GM15510 (cell line): Measurements from ENCODE around the gene ACADSB.

Experiments used
- POLR2A ChIP-seq: IDR thresholded peaks from 3 replicates; pipeline ENCODE4 v1.6.1; 2011; ENCODE audit warnings: borderline replicate concordance; ENCODE audit not compliant: insufficient read length; ENCODE audit errors: extremely low read depth

Gene ACADSB

GRCh38 chr10:122995936-122996335, 12.9 kb upstream of the ACADSB start:
- TF ChIP-seq POLR2A: no peak

DNA sequence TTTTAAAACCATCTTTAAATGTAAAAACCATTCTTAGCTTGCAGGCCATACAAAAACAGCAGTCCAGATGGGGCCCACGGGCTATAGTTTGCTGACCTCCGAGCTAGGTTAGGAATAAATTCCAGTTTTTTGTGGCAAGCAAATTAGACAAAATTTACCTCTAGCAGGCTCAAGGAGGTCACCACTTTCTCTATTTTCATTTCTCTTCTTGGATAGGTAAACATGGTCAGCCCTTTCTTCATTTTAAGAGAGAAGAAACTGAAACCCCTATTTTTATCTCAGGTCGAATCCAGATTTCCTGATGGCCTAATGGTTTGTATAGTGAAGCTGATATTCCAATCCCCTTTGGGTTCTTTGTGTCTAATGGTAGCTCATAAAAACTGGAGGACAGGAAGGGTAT, 10.9 kb upstream of the ACADSB start:
- TF ChIP-seq POLR2A: no peak

GRCh38 chr10:122998360-122998917, 10.4 kb upstream of the ACADSB start:
- no peak for TF ChIP-seq POLR2A

DNA sequence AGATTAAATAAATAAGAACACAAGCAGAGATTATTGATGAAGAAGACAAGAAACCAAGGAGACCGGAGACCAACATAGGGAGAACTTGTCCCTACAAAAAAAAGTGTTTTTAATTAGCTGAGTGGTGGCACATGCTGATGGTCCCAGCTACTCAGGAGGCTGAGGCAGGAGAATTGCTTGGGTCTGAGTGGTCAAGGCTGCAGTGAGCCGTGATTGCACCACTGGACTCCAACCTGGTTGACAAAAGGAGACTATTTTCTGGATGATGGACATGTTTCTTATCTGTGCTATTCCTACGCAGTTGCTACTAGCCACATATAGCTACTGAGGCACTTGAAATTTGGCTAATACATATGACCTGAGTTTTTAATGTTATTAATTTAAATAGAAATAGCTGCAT, 9.9 kb upstream of the ACADSB start:
- TF ChIP-seq POLR2A: no peak

DNA sequence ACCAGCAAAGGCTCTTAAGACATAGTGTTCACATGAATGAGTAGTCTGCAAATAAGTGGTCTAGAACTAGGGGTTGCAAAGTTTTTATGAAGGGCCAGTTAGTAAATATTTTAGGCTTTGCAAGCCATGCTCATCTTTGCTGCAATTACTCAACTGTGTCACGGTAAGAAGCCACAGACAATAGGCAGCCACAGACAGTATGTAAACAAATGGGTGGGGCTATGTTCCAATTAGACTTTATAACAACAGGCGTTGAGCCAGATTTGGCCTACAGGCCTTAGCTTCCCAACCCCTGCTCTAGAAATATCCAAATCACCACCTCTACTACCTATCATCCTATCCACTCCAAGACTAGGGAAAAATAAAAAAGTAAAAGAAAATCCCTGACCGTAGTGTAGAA, 9.5 kb upstream of the ACADSB start:
- no peak for TF ChIP-seq POLR2A

DNA sequence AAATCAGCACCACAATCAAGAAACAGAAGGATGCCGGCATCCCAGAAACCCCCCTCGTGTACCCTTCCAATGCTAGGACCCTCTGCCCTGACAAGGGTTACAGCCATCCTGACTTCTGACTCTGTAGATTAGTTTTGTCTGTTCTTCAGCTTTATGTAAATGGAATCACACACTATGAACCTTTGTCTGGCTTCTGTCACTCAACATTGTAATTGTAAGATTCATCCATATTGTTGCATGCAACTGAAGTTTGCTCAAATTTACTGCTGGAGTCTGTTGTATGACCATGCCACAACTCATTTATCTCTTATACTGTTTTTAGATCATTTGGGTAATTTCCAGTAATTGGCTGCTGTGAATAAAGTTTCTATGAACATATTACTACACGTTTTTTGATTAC, 8.7 kb upstream of the ACADSB start:
- no peak for TF ChIP-seq POLR2A

- TF ChIP-seq POLR2A: no peak
These were observed 7.4 kb upstream of the ACADSB start for GRCh38 chr10:123001370-123001769.

DNA sequence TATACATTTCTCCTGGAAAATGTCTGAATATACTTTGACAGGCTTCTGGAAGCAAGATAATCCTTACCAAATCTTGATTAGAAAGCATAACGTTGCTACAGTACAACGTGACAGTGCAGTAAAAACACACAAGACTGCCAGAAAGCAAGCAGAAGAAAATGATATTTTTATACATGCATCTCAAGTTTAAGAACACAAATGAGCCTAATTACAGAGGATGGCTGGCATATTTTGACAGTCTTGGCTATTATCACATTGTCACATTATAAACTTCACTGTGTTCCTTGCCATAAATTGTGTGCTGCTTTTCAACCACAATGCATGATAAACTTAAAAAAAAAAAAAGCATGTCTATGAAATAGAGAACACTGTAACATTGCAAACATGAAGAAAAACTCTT, 4.5 kb upstream of the ACADSB start:
- no peak for TF ChIP-seq POLR2A

DNA sequence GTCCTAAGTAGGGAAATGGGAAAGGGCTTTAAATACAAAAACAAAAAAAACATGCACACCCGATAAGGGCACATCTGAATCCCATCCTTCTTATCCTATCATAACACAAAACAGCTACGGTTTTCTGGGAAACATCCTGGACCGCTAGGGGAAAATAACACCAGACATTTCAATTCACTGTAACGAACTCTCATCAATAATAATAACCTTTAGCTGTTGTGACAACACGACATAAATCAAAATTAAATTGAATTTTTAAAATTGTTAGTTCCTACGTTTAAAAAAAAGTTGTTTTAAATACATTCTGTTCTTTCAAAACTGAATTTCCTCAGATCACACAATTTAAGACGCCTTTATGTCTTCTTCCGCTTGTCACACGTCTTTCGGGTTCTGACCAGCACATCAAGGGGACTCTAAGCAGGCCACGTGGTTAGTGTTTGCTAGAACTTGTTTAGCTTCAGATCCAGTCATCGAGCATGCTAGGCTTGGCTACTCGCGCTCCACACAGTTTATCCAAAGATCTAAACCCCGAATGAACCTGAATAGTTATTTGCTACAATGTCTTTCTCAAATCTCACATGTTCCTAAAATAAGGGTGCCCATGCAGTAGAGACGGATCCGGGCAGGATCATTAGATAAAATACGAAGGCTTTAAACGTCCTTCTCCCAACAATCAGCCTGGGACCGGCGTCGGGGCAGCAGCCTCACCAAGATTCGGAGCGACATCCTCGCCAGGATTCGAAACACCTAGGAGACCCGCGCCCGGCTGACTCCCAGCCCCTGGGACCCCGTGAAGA, 1.1 kb upstream of the ACADSB start:
- no peak for TF ChIP-seq POLR2A

DNA sequence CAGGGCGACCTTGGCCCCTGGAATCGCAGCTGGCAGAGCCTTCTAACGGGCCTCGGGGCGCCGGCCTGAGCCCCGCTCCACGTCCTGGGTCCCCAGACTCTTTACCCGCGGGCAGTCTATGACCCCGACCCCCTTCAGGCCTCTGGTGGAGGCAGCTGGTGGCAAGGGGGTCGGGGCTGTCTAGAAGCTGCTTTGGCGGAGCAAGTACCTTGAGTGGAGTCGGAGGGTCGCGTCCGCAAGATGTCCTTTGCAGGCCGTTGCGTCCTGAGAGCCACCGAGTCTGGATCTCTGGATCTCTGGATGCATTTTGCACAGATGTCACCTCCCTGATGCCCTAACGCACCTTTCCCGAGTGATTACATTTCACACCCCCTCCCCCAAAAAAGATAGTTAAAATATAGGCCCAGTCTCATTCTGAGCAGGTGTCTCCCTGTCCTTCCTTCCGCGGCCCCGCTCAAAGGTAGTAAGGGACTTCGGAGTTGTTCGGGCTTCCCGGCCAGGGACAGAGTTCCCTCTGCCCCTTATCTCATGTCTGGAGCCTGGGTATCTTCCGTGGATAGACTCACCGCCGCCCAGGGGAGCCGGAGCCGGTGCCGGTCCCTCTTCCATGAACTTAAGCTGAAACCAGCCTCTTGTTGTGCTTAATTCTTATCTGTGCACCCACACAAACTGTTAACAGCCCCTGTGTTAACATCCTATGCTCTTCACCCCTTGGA, 457 bp downstream of the ACADSB start:
- TF ChIP-seq POLR2A: no peak

DNA sequence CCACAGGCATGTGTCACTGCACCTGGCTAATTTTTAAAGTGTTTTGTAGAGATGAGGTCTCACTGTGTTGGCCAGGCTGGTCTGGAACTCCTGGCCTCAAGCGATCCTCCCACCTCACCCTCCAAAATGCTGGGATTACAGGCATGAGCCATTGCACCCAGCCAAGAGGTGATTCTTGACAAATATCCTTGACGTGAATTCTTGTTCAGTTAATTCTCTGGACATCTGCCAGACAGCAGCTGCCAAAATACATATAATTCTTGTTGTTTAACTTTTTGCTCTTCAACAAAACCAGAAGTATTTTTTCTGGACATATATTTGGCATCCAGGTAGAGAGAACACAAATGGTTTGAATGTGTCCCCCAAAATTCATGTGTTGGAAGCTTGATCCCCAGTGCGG, 3.2 kb downstream of the ACADSB start:
- TF ChIP-seq POLR2A: no peak

DNA sequence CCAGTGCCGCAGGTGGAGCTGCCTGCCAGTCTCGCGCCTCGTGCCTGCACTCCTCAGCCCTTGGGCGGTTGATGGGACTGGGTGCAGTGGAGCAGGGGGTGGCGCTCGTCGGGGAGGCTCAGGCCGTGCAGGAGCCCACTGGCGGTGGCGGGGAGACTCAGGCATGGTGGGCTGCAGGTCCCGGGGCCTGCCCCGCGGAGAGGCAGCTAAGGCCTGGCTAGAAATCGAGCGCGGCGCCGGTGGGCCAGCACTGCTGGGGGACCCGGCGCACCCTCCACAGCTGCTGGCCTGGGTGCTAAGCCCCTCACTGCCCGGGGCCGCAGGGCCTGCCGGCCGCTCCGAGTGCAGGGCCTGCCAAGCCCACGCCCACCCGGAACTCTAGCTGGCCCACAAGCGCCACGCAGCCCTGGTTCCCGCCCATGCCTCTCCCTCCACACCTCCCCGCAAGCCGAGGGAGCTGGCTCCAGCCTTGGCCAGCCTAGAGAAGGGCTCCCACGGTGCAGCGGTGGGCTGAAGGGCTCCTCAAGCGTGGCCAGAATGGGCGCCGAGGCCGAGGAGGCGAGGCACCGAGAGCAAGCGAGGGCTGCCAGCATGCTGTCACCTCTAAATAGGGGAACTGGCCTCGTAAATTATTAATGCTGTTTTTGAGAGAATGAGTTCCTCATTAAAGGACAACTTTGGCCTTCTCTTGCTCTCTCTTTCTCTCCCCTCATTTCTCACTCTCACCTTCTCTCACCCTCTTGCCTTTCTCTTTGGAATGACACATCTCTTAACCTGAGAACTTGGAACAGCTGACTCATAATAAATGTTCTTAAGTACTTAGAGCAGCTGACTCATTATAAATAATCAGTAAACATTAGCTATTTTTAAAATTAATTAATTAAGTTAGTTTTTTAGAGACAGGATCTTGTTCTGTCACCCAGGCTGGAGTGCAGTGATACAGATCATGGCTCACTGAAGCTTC, 4.9 kb downstream of the ACADSB start:
- TF ChIP-seq POLR2A: no peak

DNA sequence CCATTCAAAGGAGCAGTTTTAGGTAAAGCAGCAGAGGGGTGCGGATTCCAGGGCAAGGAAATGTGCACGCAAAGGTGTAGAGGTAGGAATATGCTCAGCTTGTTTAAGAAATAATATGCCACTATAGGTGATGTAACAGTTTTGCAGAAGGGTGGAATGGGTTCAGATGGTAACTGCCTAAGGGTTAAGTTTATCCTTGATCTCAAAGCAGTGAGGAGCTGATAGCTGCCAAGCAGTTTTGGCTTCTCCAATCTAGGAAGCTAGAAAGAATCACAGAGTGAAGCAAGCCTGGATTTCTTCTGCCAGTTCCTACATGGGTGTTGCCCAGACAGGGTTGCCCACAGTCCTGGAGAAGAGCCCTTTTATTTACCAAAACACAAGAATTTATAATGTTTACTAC, 6.0 kb downstream of the ACADSB start:
- no peak for TF ChIP-seq POLR2A

DNA sequence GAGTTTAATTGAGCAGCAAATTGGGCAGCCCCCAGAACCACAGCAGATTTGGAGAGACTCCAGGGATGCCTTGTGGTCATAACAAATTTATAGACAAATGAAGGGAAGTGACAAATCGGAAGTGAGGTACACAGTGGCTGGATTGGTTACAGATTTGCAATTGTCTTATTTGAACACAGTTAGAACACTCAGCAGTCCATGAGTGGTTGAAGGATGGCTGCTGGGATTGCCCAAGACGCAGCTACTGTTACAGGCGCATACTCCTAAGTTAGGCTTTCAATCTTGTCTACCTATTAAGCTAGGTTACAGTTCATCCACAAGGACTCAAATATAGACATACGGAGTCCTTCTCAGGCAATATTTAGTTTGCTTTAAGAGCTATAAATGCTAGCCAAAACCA, 7.4 kb downstream of the ACADSB start:
- no peak for TF ChIP-seq POLR2A
